Activated T-helper 9 cell treated with anti-CD3 and anti-CD28 coated beads, Interleukin-2, amount 50 U/mL, for 16 hours (primary cell): Measurements from ENCODE around the gene HIF3A.

ENCODE experiments used
- DNase-seq: peaks from one replicate; pipeline ENCODE4 v3.0.0-alpha.2; 2020; ENCODE audit warnings: low read depth

HIF3A gene

DNA sequence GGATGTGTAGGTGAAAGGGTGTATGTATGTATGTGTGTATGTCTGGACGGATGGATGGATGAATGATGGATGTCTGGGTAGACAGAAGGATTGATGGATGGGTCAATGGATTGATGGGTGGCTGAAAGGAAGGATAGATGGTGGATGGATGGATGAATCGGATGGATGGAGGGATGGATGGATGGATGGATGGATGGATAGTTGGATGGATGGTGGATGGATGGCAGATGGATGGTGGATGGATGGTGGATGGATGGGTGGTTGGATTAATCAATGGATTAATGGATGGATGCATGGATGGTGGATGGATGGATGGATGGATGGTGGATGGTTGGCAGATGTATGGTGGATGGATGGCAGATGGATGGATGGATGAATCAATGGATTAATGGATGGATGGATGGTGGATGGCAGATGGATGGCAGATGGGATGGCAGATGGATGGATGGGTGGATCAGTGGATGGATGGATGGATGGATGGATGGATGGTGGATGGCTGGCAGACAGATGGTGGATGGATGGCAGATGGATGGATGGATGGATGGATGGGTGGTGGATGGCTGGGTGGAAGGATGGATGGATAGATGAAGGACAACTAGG lies 33.6 kb downstream of the HIF3A start:
- DNase-seq: no peak

GRCh38 chr19:46337487-46337886 lies 40.6 kb downstream of the HIF3A start:
- no peak for DNase-seq

DNA sequence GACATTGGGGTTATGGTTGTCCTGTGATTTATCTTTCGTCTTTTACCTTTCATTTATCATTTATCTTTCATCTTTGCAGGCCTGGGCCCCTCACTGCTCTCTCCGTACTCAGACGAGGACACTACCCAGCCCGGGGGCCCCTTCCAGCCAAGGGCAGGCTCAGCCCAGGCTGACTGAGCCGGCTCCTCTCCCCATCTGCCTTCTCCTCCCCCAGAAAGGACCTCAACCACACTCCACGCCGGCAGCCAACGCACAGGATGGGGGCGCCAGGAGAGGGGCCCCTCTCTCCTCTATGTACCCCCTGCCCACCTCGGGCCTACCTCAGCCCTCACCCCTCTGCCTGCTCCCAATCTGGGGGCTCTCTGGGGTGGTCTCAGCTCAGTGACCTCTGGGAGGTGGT lies 42.6 kb downstream of the HIF3A start:
- DNase-seq: no peak

GRCh38 chr19:46340051-46340659 lies 43.3 kb downstream of the HIF3A start:
- no peak for DNase-seq

GRCh38 chr19:46341937-46342336 lies 45.1 kb downstream of the HIF3A start:
- no peak for DNase-seq

- no peak for DNase-seq
These were observed 47.5 kb downstream of the HIF3A start for GRCh38 chr19:46344363-46344762.

GRCh38 chr19:46345157-46345556 lies 48.3 kb downstream of the HIF3A start:
- no peak for DNase-seq

DNA sequence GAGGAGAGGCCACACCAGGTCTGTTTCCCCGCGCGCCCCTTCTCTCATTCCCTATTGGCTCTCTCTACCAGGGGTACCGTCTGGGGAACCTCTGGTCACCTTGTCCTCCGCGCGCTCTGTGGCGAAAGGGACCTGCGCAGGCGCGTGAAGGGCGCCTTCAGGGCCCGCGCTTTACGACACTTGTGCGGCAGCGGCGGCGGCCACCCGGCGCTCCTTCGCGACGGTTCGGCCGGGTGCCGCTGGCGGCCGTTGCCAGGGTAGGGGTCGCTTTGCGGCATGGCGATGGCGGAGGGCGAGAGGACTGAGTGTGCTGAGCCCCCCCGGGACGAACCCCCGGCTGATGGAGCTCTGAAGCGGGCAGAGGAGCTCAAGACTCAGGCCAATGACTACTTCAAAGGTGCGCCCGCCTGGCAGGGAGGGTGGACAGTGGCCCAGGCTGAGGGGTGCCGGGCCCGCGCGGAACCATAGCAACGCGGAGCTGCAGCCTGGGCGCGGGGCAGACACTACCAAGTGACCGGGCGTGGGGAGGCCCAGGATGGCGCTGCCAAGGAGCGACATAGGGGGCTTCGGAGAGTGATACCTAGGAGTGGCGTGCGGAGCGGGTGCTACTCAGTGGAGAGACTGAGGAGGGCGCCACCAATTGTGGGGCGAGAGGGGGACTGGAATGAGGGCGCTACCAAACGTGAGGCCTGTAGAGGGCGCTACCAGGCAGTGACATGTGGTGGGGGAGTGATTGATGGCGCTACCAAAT lies 50.2 kb downstream of the HIF3A start, which contains the start of gene PPP5C:
PPP5C (plus strand) TSS at position 267 of the 751 bp plus-strand sequence; CDS start at position 277, 10 bp downstream.
- DNase-seq: peak; percentile 80

- no peak for DNase-seq
These were observed 50.7 kb downstream of the HIF3A start for GRCh38 chr19:46347572-46347883.

GRCh38 chr19:46347985-46348384 lies 51.1 kb downstream of the HIF3A start:
- no peak for DNase-seq

- DNase-seq: no peak
These were observed 52.6 kb downstream of the HIF3A start for GRCh38 chr19:46349311-46349993.

DNA sequence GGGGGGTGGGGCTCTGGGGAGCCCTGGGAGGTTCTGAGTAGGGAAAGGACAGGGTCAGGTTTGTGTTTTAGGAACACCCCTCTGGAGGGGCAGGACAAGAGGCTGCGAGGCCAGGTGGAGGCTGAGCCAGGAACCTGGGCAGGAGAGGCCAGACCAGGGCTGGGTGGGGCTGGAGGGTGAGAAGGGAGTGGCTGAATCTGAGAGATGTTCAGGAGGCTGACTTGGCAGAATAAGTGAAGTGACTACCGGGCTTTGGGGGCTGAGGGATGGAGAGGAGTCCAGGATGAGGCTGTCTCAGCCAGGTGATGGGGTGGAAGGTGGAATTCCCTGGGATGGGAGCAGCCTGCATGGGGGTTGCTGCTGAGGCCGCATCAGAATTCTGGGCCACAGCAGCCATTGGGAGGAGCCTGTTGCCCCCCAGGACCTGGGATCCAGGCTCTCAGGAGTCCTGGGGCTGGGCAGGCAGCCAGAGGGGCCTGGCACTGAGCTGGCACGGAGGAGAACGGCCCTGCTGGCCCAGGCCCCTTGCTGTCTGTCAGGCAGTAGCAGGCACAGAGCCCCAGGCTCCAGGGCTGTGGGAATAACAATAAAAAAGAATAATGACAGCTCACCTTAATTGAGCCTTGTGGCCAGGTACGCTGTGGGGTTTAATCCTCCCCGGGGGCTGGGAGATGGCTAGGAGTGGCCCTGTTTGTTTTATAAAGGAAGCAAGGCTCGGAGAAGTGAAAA lies 53.4 kb downstream of the HIF3A start:
- no peak for DNase-seq

DNA sequence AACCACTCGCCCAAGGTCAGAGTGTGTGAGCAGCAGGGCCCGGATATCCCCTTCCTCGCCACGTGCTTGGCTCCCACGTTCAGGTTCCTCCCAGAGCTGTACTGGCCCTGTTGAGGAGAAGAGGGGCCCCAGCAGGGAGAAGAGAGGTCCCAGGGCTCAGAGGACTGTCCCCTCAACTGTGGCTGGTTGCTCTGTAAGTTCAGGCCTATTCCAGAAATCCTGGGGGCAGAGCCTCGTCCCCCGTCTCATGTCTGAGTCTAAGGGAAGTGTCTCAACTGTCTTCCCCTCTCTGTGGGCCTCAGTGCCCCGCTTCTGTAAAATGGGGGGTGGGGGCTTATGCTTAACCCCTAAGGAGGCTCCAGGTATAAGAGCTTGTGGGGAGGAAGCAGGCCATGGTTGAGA lies 53.9 kb downstream of the HIF3A start:
- DNase-seq: no peak

GRCh38 chr19:46351241-46352041 lies 54.6 kb downstream of the HIF3A start:
- DNase-seq: no peak

DNA sequence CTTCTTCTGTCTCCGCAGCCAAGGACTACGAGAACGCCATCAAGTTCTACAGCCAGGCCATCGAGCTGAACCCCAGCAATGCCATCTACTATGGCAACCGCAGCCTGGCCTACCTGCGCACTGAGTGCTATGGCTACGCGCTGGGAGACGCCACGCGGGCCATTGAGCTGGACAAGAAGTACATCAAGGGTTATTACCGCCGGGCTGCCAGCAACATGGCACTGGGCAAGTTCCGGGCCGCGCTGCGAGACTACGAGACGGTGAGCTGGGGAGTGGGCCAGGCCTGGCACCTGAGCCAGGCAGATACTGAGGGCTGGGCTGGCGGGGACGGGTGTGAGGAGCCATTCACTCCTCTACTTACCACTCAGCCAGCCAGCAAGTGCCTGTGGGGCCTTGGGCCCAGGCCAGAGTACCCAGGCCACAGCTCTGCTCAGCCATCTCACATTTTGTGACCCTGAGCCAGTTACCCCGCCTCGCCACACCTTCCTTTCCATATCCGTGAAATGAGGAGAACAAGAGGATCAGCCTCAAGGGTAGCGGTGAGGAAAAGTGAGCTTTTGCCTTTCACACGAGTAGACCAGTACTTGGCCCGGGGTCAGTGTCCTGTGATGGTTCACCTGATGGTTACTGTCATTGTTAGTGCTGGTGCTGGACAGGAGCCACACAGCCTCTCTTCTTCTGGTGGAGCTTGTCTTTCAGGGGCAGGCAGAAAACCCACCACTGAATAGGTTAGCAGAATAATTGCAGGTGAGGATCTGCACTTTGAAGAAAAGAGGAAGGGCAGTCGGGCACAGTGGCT lies 57.1 kb downstream of the HIF3A start:
- DNase-seq: no peak

DNA sequence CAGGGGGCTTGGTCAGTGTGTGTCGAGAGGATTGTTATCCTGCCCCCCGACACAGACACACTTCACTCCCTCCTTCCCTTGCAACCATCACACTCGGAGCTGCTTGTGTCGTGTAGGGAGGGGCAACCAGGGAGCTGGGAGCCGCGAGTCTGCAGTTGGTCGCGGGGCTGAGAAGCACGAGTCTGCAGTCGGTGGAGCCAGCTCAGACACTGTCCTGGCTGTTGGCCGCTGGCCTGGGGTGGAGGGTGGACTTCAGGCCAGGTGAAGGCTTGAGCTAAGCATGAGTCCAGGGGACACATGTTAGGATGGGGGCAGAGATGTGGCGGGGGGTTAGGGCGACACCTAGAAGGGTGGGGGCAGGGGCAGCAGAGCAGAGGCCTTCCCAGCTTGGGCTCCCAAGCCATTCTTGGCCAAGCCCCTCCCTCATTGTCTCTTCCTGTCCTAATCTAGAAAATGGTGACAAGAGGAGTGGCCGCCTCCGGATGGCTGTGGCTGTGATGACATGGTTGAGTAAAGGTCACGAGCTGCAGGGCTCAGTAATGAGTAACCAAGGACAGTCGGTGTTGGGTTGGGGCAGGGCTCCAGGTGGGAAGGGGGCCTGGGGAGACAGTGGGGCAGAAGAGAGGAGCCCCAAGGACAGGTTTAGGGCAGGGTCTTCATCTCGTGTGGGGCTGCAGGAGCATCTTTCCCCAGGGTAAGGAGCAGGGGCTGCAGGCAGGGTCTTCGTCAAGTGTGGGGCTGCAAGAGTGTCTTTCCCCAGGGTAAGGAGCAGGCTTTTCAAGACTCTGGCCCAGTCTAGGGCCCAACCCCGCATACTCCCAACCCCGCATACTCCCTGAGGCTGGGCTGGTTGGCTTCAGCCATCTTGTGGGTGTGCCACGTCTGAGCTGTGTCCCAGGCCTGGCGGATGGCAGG lies 58.6 kb downstream of the HIF3A start:
- DNase-seq: no peak

- DNase-seq: no peak
These were observed 59.6 kb downstream of the HIF3A start for GRCh38 chr19:46356149-46357055.

DNA sequence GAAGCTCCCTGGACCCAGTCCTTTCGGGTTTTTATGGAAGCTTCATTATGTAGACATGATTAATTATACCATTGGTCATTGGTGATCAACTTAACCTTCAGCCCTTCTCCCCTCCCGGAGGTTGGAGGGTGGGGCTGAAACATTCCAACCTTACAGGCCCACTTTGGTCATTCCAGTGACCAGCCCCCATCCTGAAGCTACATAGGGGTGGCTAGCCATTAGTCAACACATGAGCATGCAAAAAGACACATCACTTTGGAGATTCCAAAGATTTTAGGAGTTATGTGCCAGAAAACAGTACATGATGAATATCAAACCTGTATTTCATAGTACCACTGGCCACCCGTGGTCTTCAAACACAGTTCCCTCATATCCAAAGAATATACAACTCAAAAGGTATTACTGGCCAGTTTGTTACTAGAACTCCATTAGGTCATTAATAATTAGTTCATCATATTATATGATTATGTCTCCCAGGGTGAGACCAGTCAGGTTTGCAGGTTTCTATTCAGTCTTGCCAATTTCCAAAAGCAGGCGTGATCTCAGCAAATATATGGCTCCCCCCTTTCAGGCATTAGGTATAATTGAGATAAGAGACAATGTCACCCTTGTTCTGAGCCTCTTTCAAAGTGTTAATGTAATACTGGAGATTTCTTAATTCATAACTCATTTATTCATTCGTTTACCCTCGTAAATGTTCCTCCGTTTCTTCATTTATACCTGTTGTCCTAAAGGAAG lies 61.2 kb downstream of the HIF3A start:
- DNase-seq: no peak
